ENCODE data around the gene TMEM235.

The TMEM235 gene

DNA sequence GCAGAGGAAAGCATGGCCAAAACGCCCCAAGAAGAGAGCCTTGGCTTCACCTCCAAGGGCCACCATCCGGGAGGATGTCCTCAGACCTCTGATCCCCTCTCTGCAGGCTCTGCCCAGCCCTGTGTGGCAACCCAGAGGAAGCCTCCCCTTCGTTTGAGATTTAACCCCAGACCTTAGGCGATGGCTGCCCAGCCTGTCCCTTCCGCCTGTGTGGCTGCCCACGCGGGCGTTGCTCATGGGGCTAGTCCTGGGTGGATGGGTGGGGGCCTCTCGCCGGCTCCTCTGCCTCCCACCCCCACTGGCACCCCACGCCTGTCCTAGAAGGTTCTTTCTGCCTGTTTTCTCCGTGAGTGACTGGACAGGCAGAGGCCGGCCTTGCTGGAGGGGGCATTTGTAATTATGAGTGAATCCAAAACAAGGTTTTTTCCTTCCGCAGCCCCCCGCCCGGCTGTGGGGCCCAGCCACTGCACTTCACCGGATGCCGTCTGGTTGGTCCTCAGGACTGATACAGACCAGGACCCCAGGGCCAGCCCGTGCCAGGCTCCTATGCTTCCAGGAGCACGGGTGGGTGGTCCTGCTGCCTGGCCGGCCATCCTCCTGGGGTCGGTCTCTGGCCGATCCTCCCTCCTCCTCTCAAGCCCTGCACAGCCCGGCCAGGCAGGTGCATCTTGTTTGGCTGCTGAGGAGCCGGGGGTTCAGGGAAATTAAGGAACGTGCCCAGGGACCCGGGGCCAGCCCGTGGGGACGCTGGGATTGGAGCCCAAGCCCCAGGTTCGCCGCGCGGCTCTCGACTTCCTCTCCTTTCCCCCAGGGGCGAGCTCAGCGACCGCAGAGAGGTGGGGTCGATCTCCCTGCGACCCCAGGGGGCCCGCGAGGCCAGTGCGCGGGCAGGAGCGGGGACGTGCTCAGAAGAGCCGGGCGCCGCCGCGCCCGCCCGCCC, at the start of gene TMEM235:
Gene TMEM235 (plus strand): TSS at position 636 of the 940 bp plus-strand sequence. CDS start 393 bp downstream, outside the sequence.
- H3K4me3 ChIP-seq (ENCODE audit: low read depth, low read length) = peak within 1 kb of the TSS; percentile 67
- H3K9me3 ChIP-seq (ENCODE audit: control insufficient read depth, insufficient read depth, low read depth, low read length) = no peaks in the 10 kb centered on the region
- H3K36me3 ChIP-seq (ENCODE audit: control insufficient read depth, insufficient read depth, low read length) = no peaks in the 10 kb centered on the region
- peaks cover 7% of the 10 kb centered on the region for H3K4me1 ChIP-seq (ENCODE audit: control insufficient read depth, insufficient read depth, low read length)
- H3K27me3 ChIP-seq (ENCODE audit: control insufficient read depth, insufficient read depth, low read length) = peaks cover 37% of the 10 kb centered on the region
- peak within 1 kb of the TSS; percentile 48 for H3K9ac ChIP-seq (ENCODE audit: low read length)
- H3K27ac ChIP-seq (ENCODE audit: low read depth, low read length) = no peak within 1 kb of the TSS

DNA sequence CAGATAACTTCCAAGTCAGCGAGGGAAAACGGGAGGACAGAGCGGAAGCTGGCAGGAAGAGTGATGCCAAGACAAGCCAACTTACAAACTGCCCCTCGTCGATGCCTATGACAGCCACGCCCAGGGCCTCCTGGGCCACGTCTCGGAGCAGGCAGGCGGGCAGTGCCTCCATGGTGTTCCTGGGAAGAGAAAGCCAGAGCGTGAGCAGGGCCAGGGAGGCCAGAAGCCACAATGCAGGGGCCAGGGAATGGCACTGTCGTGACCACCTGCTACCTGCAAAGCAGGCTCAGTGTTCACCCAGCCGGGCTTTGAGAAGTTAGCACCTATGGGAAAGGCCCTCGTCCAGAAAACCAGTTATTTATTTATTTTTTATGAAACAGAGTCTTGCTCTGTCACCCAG, 48.9 kb upstream of the TMEM235 start:
- Histone ChIP-seq H3K36me3 (ENCODE audit: control insufficient read depth, insufficient read depth, low read length) (peaks cover 78% of the 10 kb centered on the region), H3K27me3 (ENCODE audit: control insufficient read depth, insufficient read depth, low read length) (no peaks in the 10 kb centered on the region), H3K4me1 (ENCODE audit: control insufficient read depth, insufficient read depth, low read length) (peaks cover 10% of the 10 kb centered on the region; the same call in 1 of the 2 replicates), H3K9ac (ENCODE audit: low read length) (no peak overlapping the region), H3K27ac (ENCODE audit: low read depth, low read length) (no peak overlapping the region), H3K9me3 (ENCODE audit: control insufficient read depth, insufficient read depth, low read depth, low read length) (no peaks in the 10 kb centered on the region), H3K4me3 (ENCODE audit: low read depth, low read length) (no peak overlapping the region)

DNA sequence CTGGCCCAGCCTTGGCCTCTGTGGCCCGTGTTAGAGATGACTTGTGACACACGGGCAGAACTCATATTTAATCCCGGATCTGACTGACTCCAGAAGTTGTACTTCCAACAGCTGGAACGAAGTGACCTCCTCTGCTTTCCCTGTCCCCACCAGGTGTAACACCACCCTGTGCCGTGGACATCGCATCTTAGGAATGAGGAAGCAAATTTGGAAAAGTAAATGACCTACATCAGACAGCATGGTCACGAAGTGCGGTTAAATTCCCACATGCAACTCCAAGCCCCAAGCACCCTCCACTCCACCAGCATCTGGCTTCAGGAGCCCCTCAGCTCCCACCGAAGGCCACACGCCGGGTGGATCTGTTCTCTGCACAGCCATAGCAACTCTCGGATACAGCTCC, 47.5 kb upstream of the TMEM235 start:
- Histone ChIP-seq H3K4me1 (ENCODE audit: control insufficient read depth, insufficient read depth, low read length) (peaks cover 15% of the 10 kb centered on the region), H3K9ac (ENCODE audit: low read length) (no peak overlapping the region), H3K27ac (ENCODE audit: low read depth, low read length) (no peak overlapping the region), H3K4me3 (ENCODE audit: low read depth, low read length) (no peak overlapping the region), H3K27me3 (ENCODE audit: control insufficient read depth, insufficient read depth, low read length) (no peaks in the 10 kb centered on the region), H3K36me3 (ENCODE audit: control insufficient read depth, insufficient read depth, low read length) (peaks cover 69% of the 10 kb centered on the region), H3K9me3 (ENCODE audit: control insufficient read depth, insufficient read depth, low read depth, low read length) (no peaks in the 10 kb centered on the region)

DNA sequence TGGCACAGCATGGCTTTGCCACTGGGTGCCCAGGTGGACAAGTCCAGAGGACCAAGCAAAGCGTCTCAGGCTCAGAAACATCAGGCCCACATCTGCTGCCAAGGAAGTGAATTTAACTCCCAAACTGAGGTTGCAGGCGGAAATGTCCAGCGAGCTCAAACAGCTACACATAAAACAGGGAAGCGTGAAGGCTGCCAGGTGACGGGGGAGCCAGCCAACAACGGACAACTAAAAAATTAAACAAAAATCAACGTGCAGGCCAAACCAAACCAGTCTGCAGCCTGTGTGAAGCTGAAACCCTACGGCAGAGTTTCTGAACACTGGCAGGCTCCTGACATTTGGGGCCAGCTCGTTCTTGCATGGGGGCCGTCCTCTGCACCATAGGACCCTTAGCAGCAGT, 47.1 kb upstream of the TMEM235 start:
- no peaks in the 10 kb centered on the region for H3K9me3 ChIP-seq (ENCODE audit: control insufficient read depth, insufficient read depth, low read depth, low read length)
- H3K4me3 ChIP-seq (ENCODE audit: low read depth, low read length) = no peak overlapping the region
- H3K4me1 ChIP-seq (ENCODE audit: control insufficient read depth, insufficient read depth, low read length) = peaks cover 15% of the 10 kb centered on the region
- H3K27ac ChIP-seq (ENCODE audit: low read depth, low read length) = no peak overlapping the region
- no peak overlapping the region for H3K9ac ChIP-seq (ENCODE audit: low read length)
- peaks cover 64% of the 10 kb centered on the region for H3K36me3 ChIP-seq (ENCODE audit: control insufficient read depth, insufficient read depth, low read length)
- H3K27me3 ChIP-seq (ENCODE audit: control insufficient read depth, insufficient read depth, low read length) = no peaks in the 10 kb centered on the region

DNA sequence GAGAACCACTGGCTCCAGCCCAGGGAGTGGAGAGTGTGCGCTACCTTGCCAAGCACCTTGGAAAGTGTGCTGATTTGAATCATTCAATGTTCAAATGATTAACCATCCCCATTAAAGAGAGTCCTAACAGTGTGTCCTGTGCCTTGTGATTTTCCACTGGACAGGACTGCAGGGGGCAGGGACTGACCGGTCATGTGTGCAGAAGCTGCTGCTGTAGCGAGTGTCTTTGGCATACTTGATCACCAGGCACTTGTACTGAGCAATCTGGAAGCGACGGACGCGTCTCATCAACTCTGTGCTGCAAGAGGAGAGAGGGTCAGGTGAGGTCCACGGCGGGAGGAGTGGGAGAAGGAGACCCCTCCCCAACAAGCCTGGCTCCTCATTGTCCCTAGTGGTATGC, 46.6 kb upstream of the TMEM235 start:
- Histone ChIP-seq H3K4me1 (ENCODE audit: control insufficient read depth, insufficient read depth, low read length) (peaks cover 15% of the 10 kb centered on the region), H3K27ac (ENCODE audit: low read depth, low read length) (no peak overlapping the region), H3K27me3 (ENCODE audit: control insufficient read depth, insufficient read depth, low read length) (no peaks in the 10 kb centered on the region), H3K36me3 (ENCODE audit: control insufficient read depth, insufficient read depth, low read length) (peaks cover 59% of the 10 kb centered on the region), H3K9me3 (ENCODE audit: control insufficient read depth, insufficient read depth, low read depth, low read length) (no peaks in the 10 kb centered on the region), H3K9ac (ENCODE audit: low read length) (peak overlapping the region; percentile 17), H3K4me3 (ENCODE audit: low read depth, low read length) (0 out of 2 replicates have a peak overlapping the region, but pooled peaks have one; percentile 14)

DNA sequence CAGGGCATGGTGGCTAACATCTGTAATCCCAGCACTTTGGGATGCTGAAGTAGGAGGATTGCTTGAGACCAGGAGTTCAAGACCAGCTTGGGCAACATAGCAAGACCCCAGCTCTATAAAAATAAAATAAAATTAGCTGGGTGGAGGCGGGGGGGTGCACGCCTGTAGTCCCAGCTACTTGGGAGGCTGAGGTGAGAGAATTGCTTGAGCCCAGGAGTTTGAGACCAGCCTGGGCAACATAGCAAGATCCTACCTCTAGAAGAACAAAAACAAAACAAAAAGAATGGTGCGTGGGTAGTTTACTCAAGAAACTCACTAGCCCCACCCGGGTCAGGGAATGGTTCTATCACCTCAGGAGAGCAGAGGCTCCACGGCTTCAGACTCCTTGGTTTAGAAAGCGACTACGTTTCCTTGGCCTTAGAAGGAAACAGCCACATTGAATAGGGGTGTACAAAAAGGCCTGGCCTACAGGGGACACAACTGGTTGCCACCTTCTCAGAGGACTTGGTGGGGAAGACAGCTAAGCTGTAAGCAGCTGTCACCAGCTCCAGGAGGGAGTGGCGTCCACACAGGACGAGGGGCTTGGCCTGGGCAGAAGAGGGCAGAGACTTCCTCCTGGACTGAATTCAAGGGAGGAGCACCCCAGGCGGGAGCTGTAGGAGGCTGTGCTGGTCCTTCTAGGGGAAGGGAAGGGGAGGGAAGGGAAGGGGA, 45.3 kb upstream of the TMEM235 start:
- Histone ChIP-seq H3K4me3 (ENCODE audit: low read depth, low read length) (peak overlapping the region; percentile 87), H3K36me3 (ENCODE audit: control insufficient read depth, insufficient read depth, low read length) (peaks cover 53% of the 10 kb centered on the region), H3K27ac (ENCODE audit: low read depth, low read length) (no peak overlapping the region), H3K9ac (ENCODE audit: low read length) (peak overlapping the region; percentile 95), H3K4me1 (ENCODE audit: control insufficient read depth, insufficient read depth, low read length) (peaks cover 15% of the 10 kb centered on the region), H3K9me3 (ENCODE audit: control insufficient read depth, insufficient read depth, low read depth, low read length) (no peaks in the 10 kb centered on the region), H3K27me3 (ENCODE audit: control insufficient read depth, insufficient read depth, low read length) (no peaks in the 10 kb centered on the region)

DNA sequence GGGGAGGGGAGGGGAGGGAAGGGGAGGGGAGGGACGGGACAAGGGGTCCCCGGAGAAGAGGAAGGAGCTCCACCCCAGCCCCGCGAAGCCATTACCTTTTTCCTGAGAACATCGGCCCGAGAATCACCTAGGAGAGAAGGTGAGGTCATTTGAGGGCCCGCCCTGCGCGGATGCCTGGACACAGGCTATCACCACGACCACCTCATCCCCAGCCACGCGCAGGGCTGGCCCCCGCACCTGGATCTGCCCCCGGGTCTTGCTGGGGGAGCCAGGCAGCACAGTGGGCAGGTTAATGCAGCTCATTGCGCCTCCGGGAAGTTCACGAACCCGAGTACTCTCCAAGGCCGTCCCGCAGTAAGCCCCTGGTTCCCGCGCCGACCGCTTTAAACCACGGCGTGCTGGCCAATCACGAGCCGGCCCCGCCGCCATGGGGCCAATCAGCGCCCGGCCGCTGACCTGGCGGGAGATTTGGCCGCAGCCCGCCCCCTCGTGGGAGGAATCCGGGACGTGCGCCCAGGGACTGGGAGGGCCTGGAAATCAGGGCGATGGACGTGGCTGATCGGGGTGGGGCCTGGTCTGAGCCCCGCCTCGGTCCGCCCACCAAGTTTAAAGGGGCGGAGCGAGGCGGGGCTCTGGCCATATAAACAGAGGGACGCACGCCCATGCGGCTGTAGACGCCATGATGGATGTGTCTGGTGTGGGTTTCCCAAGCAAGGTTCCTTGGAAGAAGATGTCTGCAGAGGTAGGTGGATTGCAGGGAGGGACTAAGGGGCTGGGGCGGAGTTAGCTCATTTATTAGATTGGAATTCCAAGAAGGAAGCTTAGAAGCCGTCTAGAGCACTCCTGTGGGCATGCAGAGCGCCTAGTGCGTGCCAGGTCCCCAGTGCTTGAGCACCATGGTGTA, 44.5 kb upstream of the TMEM235 start, which contains the start of the genes AFMID and TK1:
Gene AFMID (plus strand): TSS at position 671 of the 904 bp plus-strand sequence. CDS start 9 bp downstream, at position 680.
Gene TK1 (minus strand): TSS at position 361 of the 904 bp plus-strand sequence. CDS start 58 bp downstream, at position 303.
- H3K36me3 ChIP-seq (ENCODE audit: control insufficient read depth, insufficient read depth, low read length) = peaks cover 50% of the 10 kb centered on the region
- H3K9ac ChIP-seq (ENCODE audit: low read length) = peak within 1 kb of the TSS; percentile 95
- peak within 1 kb of the TSS; percentile 91 for H3K27ac ChIP-seq (ENCODE audit: low read depth, low read length)
- no peaks in the 10 kb centered on the region for H3K27me3 ChIP-seq (ENCODE audit: control insufficient read depth, insufficient read depth, low read length)
- H3K4me3 ChIP-seq (ENCODE audit: low read depth, low read length) = peak within 1 kb of the TSS; percentile 87
- H3K4me1 ChIP-seq (ENCODE audit: control insufficient read depth, insufficient read depth, low read length) = peaks cover 15% of the 10 kb centered on the region
- no peaks in the 10 kb centered on the region for H3K9me3 ChIP-seq (ENCODE audit: control insufficient read depth, insufficient read depth, low read depth, low read length)

DNA sequence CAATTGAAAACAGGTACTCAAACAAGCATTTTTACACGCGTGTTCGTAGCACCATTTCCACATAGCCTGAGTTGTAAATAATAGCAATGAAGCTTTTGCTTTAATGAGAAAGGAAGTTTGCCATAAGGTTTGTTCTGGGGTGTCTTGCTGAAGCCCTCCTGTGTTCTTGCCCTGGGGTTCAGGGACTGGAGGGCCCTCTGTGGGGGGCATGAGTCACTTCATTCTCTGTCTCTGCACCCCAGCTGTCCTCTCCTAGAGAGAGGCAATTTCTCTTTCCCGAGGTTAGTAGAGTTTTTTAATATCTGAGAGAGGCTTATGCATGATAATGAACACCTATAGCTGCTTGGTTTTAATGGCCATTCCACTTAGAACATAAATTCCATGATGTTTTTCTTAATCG, 34.7 kb upstream of the TMEM235 start:
- H3K4me3 ChIP-seq (ENCODE audit: low read depth, low read length) = no peak overlapping the region; the same call in 1 of the 2 replicates
- H3K27ac ChIP-seq (ENCODE audit: low read depth, low read length) = 0 out of 2 replicates have a peak overlapping the region, but pooled peaks have one; percentile 16
- no peaks in the 10 kb centered on the region for H3K27me3 ChIP-seq (ENCODE audit: control insufficient read depth, insufficient read depth, low read length)
- H3K36me3 ChIP-seq (ENCODE audit: control insufficient read depth, insufficient read depth, low read length) = peaks cover 26% of the 10 kb centered on the region; the same call in 1 of the 2 replicates
- H3K9me3 ChIP-seq (ENCODE audit: control insufficient read depth, insufficient read depth, low read depth, low read length) = no peaks in the 10 kb centered on the region
- peak overlapping the region; percentile 40 for H3K9ac ChIP-seq (ENCODE audit: low read length)
- H3K4me1 ChIP-seq (ENCODE audit: control insufficient read depth, insufficient read depth, low read length) = peaks cover 26% of the 10 kb centered on the region

DNA sequence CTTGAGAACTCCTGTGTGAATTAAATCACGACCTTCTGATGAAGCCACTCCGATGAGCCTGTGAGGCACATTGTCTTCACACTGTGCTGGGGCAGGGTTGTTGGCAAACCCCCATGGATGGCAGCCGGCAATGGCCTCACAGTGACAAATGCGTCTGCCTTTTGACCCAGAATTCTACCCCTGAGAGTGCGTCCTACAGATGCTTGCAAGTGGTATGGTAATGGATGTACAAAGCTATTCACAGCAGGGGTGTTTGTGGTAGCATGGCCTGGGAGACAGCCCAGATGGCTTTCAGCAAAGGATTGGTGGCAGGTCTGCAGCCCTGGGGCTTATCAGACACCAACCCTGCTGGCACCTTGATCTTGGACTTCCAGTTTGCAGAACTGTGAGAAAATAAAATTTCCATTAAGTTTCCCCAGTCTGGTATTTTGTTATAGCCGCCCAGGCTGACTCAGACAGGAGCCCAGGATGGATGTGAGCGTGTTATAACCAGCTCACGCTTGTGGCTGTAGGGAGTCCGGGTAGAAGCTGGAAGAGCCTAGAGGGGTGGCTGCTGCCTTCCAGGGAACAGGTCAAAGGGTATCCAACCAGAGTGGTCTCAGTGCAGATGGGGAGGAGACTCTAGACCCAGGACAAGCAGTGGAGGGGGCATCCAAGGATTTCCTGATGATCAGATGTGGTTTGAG, 34.1 kb upstream of the TMEM235 start:
- H3K4me1 ChIP-seq (ENCODE audit: control insufficient read depth, insufficient read depth, low read length) = peaks cover 26% of the 10 kb centered on the region
- no peaks in the 10 kb centered on the region for H3K27me3 ChIP-seq (ENCODE audit: control insufficient read depth, insufficient read depth, low read length)
- H3K4me3 ChIP-seq (ENCODE audit: low read depth, low read length) = no peak overlapping the region; the same call in 1 of the 2 replicates
- H3K27ac ChIP-seq (ENCODE audit: low read depth, low read length) = peak overlapping the region; percentile 32; the same call in 1 of the 2 replicates
- peaks cover 24% of the 10 kb centered on the region; the same call in 1 of the 2 replicates for H3K36me3 ChIP-seq (ENCODE audit: control insufficient read depth, insufficient read depth, low read length)
- H3K9me3 ChIP-seq (ENCODE audit: control insufficient read depth, insufficient read depth, low read depth, low read length) = no peaks in the 10 kb centered on the region
- H3K9ac ChIP-seq (ENCODE audit: low read length) = peak overlapping the region; percentile 40

DNA sequence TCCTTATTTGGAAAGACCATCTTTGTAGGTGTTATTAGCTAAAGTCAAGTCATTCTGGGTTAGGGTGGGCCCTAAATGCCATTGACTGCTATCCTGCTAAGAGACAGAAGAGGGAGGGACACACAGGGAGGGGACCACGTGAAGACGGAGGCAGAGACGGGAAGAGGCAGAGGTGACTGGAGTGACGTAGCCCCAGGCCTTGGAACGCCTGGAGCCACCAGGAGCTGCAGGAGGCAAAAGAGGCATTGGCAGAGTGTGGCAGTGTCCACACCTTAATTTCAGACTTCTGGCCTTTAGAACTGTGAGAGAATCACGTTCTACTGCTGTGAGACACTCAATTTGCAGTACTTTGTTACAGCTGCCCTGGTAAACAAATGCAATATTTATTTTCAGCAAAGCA, 31.0 kb upstream of the TMEM235 start:
- no peaks in the 10 kb centered on the region for H3K27me3 ChIP-seq (ENCODE audit: control insufficient read depth, insufficient read depth, low read length)
- no peak overlapping the region for H3K9ac ChIP-seq (ENCODE audit: low read length)
- H3K4me1 ChIP-seq (ENCODE audit: control insufficient read depth, insufficient read depth, low read length) = peaks cover 26% of the 10 kb centered on the region
- H3K4me3 ChIP-seq (ENCODE audit: low read depth, low read length) = no peak overlapping the region
- H3K36me3 ChIP-seq (ENCODE audit: control insufficient read depth, insufficient read depth, low read length) = peaks cover 29% of the 10 kb centered on the region
- H3K9me3 ChIP-seq (ENCODE audit: control insufficient read depth, insufficient read depth, low read depth, low read length) = no peaks in the 10 kb centered on the region
- no peak overlapping the region for H3K27ac ChIP-seq (ENCODE audit: low read depth, low read length)
